Measurements from ENCODE around the gene AARS2.
"Not testable (repeated sequence)": the region's sequence is repeated elsewhere in the genome, so short reads cannot be mapped to it uniquely, and the experiment has no call there.

The AARS2 gene

GRCh38 chr6:44312901-44313788 lies at the start of gene AARS2:
AARS2 (minus strand) TSS chr6:44313347; CDS start chr6:44313323, 24 bp downstream.
- DNase-seq: peak; percentile 95

GRCh38 chr6:44361947-44362346 lies 48.8 kb upstream of the AARS2 start:
- DNase-seq: no peak

GRCh38 chr6:44359973-44360372 lies 46.8 kb upstream of the AARS2 start:
- DNase-seq: no peak

GRCh38 chr6:44356487-44356886 lies 43.3 kb upstream of the AARS2 start:
- DNase-seq: no peak

GRCh38 chr6:44355640-44356039 lies 42.5 kb upstream of the AARS2 start:
- DNase-seq: no peak

GRCh38 chr6:44353336-44353735 lies 40.2 kb upstream of the AARS2 start:
- DNase-seq: no peak

GRCh38 chr6:44352259-44352658 lies 39.1 kb upstream of the AARS2 start:
- no peak for DNase-seq

GRCh38 chr6:44350650-44350994 lies 37.5 kb upstream of the AARS2 start:
- DNase-seq: not testable (repeated sequence)

- no peak for DNase-seq
These were observed 36.9 kb upstream of the AARS2 start for GRCh38 chr6:44349904-44350649.

- DNase-seq: not testable (repeated sequence)
These were observed 33.7 kb upstream of the AARS2 start for GRCh38 chr6:44346818-44347217.

- DNase-seq: peak; percentile 35
These were observed 29.3 kb upstream of the AARS2 start, which contains the start of gene SPATS1 for GRCh38 chr6:44342489-44342888. SPATS1 (plus strand) TSS chr6:44342650; CDS start chr6:44343096, 446 bp downstream.

GRCh38 chr6:44342052-44342451 lies 28.9 kb upstream of the AARS2 start:
- peak; percentile 79 for DNase-seq

- DNase-seq: no peak
These were observed 28.1 kb upstream of the AARS2 start for GRCh38 chr6:44341095-44341890.

GRCh38 chr6:44339763-44340625 lies 26.8 kb upstream of the AARS2 start:
- DNase-seq: no peak

GRCh38 chr6:44339301-44339700 lies 26.2 kb upstream of the AARS2 start:
- no peak for DNase-seq

- peak; percentile 86 for DNase-seq
These were observed 25.3 kb upstream of the AARS2 start for GRCh38 chr6:44338228-44339122.

GRCh38 chr6:44335631-44336030 lies 22.5 kb upstream of the AARS2 start:
- DNase-seq: no peak

- DNase-seq: no peak
These were observed 20.8 kb upstream of the AARS2 start for GRCh38 chr6:44333942-44334341.

GRCh38 chr6:44333273-44333919 lies 20.2 kb upstream of the AARS2 start:
- no peak for DNase-seq

GRCh38 chr6:44332585-44332984 lies 19.4 kb upstream of the AARS2 start:
- DNase-seq: no peak

- no peak for DNase-seq
These were observed 16.7 kb upstream of the AARS2 start for GRCh38 chr6:44329858-44330257.
